GM19193 (cell line): Measurements from ENCODE around the gene FGD2.

ENCODE experiments used
- POLR2A ChIP-seq: IDR thresholded peaks from 4 replicates; pipeline ENCODE4 v1.6.1; 2011; ENCODE audit not compliant: insufficient read depth, insufficient read length; ENCODE audit errors: extremely low read depth

The FGD2 gene

GRCh38 chr6:36967757-36968156, 37.7 kb upstream of the FGD2 start:
- no peak for TF ChIP-seq POLR2A

GRCh38 chr6:36968266-36968977, 37.0 kb upstream of the FGD2 start:
- TF ChIP-seq POLR2A: no peak

- no peak for TF ChIP-seq POLR2A
Measured at GRCh38 chr6:36969240-36969691, 36.2 kb upstream of the FGD2 start.

- TF ChIP-seq POLR2A: no peak
Measured at GRCh38 chr6:36969988-36970891, 35.2 kb upstream of the FGD2 start.

GRCh38 chr6:36970892-36971842, 34.3 kb upstream of the FGD2 start:
- no peak for TF ChIP-seq POLR2A

DNA sequence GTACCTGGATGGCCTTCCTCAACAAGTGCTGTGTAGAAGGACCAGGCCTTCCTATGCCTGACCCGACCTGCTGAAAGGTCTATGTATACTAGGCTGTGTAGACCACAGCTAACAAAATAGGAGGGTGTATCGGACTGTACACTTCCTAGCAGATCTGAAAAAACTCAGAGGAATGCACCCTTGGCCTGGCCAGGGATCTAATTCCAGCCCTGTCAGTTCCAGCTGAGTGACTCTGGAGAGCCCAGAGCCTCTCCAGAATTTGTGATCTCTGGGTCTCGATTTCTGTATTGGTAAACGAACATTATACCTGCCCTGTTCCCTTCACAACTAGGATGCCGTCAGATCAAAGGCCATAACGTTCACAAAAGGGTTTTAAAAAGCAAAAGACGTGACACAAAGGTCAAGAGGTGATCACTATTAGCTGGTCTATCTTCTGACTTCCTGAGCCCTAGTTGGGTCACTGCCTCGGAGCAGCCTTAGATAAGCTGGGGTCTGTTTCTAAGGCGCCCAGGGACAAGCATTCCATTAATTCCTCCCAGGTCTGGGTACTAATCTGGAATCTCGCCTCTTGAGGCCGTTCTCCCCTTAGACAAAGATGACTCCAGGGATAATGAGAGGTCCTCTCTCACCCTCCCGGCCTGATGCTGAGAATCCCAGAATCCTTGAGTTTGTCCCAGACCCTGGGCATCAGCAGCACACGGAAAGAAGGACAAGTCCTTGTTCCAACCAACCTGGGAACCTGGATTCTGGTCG, 33.4 kb upstream of the FGD2 start:
- no peak for TF ChIP-seq POLR2A

GRCh38 chr6:36973190-36973589, 32.3 kb upstream of the FGD2 start:
- TF ChIP-seq POLR2A: no peak

- TF ChIP-seq POLR2A: no peak
Measured at GRCh38 chr6:36973647-36974046, 31.8 kb upstream of the FGD2 start.

DNA sequence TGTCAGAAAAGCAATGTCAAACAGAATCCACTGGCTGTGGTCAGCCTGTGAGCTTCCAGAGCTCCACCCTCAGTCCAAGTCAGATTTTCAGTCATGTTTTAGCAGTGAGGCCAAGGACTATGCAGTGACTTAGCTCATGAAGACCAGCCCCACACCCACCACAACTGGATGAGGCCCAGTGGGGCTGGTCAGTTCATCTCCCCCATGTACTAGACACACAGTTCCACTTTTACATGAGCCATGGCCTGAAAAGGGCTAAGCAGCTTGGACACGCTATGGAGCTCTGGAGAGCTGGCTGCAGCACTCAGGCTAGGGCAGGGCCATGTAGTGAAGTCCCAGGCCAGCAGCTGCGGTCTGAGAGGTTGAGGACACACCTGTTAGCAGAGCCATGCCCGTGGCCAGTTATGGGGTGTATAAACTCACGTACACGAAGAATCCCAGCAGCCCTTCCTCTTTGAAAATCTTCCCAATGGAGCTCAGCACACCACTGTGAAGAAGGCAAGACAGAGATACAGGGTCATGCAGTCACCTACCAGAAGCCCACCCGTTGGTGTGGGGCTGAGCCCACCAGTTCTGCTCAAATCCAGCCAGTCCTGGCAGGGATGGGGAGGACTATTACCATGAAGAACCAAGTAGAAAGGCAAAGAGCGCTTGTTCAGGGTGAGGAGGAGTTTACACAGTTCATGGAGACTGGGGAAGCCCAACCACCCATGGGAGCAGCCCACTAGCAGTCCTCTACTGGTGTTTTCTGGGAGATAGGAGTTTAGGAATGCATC, 30.0 kb upstream of the FGD2 start:
- TF ChIP-seq POLR2A: no peak

DNA sequence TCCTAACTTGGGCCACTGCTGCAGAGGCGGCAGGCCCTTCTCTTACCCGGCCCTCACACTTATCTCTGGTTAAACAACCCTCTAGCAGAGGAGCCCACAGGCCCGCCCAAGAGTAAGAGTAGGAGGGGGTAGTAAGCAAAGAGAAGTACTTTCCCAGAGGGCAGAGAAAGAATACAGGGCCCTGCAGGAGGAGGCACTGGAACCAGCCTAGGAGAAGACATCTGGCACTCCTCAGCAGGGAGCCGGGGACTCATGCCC, 29.5 kb upstream of the FGD2 start:
- no peak for TF ChIP-seq POLR2A

GRCh38 chr6:36976509-36976908, 28.9 kb upstream of the FGD2 start:
- no peak for TF ChIP-seq POLR2A

DNA sequence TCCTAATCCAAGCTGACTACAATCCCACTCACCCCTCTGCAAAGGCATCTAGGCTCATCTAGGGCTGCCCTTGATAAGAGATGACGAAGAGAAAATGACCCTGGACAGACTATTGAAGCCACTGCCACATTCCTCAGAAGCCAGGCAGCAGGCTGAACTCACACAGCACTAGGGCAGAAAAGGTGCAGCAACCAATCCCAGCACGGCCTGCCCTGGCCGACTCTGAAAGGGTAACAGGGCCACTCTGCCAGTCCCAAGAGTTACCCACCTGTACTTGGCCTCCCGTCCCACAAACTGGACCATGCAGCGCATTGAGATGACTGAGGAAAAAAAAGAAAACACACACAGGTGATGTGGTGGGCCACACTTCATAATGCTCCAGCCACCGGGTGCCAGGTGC, 28.5 kb upstream of the FGD2 start:
- TF ChIP-seq POLR2A: no peak

GRCh38 chr6:36977470-36977941, 27.9 kb upstream of the FGD2 start:
- TF ChIP-seq POLR2A: no peak

- TF ChIP-seq POLR2A: no peak
Measured at GRCh38 chr6:36978421-36979346, 26.8 kb upstream of the FGD2 start.
